HEK293T (cell line): ENCODE results near the gene SYT15.

Source experiments
- ARNT ChIP-seq: fragments of 450-650 bp; IDR thresholded peaks from 2 replicates; pipeline ENCODE4 v1.6.1; 2017; ENCODE audit warnings: mild to moderate bottlenecking
- BHLHE40 ChIP-seq: fragments of 450-650 bp; IDR thresholded peaks from 2 replicates; pipeline ENCODE4 v1.6.1; 2016; ENCODE audit warnings: mild to moderate bottlenecking, moderate library complexity, borderline replicate concordance
- ELF4 ChIP-seq: fragments of 450-650 bp; IDR thresholded peaks from 2 replicates; pipeline ENCODE4 v1.6.1; 2017; ENCODE audit warnings: antibody characterized with exemption
- FOXA1 ChIP-seq: fragments of 450-650 bp; IDR thresholded peaks from 2 replicates; pipeline ENCODE4 v1.6.1; 2016; ENCODE audit warnings: mild to moderate bottlenecking
- FOXK2 ChIP-seq: fragments of 450-650 bp; IDR thresholded peaks from 2 replicates; pipeline ENCODE4 v1.6.1; 2016; ENCODE audit warnings: mild to moderate bottlenecking
- FOXM1 ChIP-seq: fragments of 450-650 bp; IDR thresholded peaks from 2 replicates; pipeline ENCODE4 v1.6.1; 2017; ENCODE audit warnings: mild to moderate bottlenecking, borderline replicate concordance
- HDGF ChIP-seq: fragments of 450-650 bp; IDR thresholded peaks from 2 replicates; pipeline ENCODE4 v1.6.1; 2017; ENCODE audit warnings: antibody characterized with exemption, borderline replicate concordance
- NFRKB ChIP-seq: fragments of 450-650 bp; IDR thresholded peaks from 2 replicates; pipeline ENCODE4 v1.6.1; 2016; ENCODE audit warnings: mild to moderate bottlenecking, moderate library complexity
- PKNOX1 ChIP-seq: fragments of 450-650 bp; IDR thresholded peaks from 2 replicates; pipeline ENCODE4 v1.6.1; 2016
- SP1 ChIP-seq: fragments of 450-650 bp; IDR thresholded peaks from 2 replicates; pipeline ENCODE4 v1.6.1; 2017
- TARDBP ChIP-seq: fragments of 450-650 bp; IDR thresholded peaks from 2 replicates; pipeline ENCODE4 v1.6.1; 2016

- no peak for TF ChIP-seq NFRKB
- no peak for TF ChIP-seq FOXM1
- TF ChIP-seq SP1 = no peak
- TF ChIP-seq ARNT = no peak
- TF ChIP-seq BHLHE40 = no peak
- TF ChIP-seq ELF4 = no peak
- no peak for TF ChIP-seq FOXA1
- no peak for TF ChIP-seq TARDBP
- TF ChIP-seq FOXK2 = no peak
- no peak for TF ChIP-seq HDGF
- no peak for TF ChIP-seq PKNOX1
Measured at GRCh38 chr10:46541017-46541661, 37.8 kb upstream of the SYT15 start.
